Left ventricle myocardium superior (tissue), 1 donor: ENCODE measurements around the gene NOS1AP. TPM values are rescaled to one million over a fixed set of nuclear protein-coding genes. Genes with fewer than 3 reads are reported as not detected.

ENCODE experiments used
- ATAC-seq: fragments of 200-7000 bp; cut with Tn5 transposase; one replicate; pipeline ENCODE4 v1.9.1; 2020; ENCODE audit warnings: mild to moderate bottlenecking, moderate library complexity
- DNase-seq: peaks from one replicate; pipeline ENCODE4 v3.0.0-alpha.2; 2020
- intact Hi-C: fragments of 100-400 bp; cut with micrococcal nuclease; formaldehyde crosslinking; loops from one replicate; pipeline ENCODE4 v1.11.0; 2022
- total RNA-seq: library from RNA; stranded (reverse); fragmentation: NEBNext Ultra II Directional; extraction: Animal tissue kit (Norgen Biotek cat#: 25700); gene quantifications from one replicate; pipeline ENCODE4 v1.2.1, GENCODE V29; 2021
- donor health status: DM: no; HTN: yes; CAD: no; lungs with severe emphysema.

Gene NOS1AP
- total RNA-seq, 1 donor from 2014 or later = 5.0 TPM

GRCh38 chr1:162130308-162130707 is 60.8 kb downstream of the NOS1AP start:
- ATAC-seq (peak; percentile 64), DNase-seq (no peak)
- intact Hi-C loops = no loop called here

- ATAC-seq (peak; percentile 58), DNase-seq (no peak)
- intact Hi-C loops = no loop called here
Observed at GRCh38 chr1:162131400-162132321, 62.2 kb downstream of the NOS1AP start.

GRCh38 chr1:162133566-162133965 is 64.1 kb downstream of the NOS1AP start:
- peak; percentile 36 for ATAC-seq
- intact Hi-C loops = no loop called here
- DNase-seq = no peak

- ATAC-seq = no peak
- intact Hi-C loops = no loop called here
- no peak for DNase-seq
Observed at GRCh38 chr1:162134646-162135045, 65.2 kb downstream of the NOS1AP start.

- intact Hi-C loops = no loop called here
- ATAC-seq (no peak), DNase-seq (no peak)
Observed at GRCh38 chr1:162135271-162135775, 65.8 kb downstream of the NOS1AP start.

- no peak for ATAC-seq
- intact Hi-C loops = no loop called here
- no peak for DNase-seq
Observed at GRCh38 chr1:162136760-162137159, 67.3 kb downstream of the NOS1AP start.

GRCh38 chr1:162137179-162137960 is 67.9 kb downstream of the NOS1AP start:
- DNase-seq = no peak
- no peak for ATAC-seq
- intact Hi-C loops = no loop called here

GRCh38 chr1:162138112-162138511 is 68.6 kb downstream of the NOS1AP start:
- ATAC-seq (no peak), DNase-seq (no peak)
- intact Hi-C loops = no loop called here

GRCh38 chr1:162138599-162139181 is 69.2 kb downstream of the NOS1AP start:
- DNase-seq (no peak), ATAC-seq (no peak)
- intact Hi-C loops = no loop called here

- no peak for DNase-seq
- no peak for ATAC-seq
- intact Hi-C loops = no loop called here
Observed at GRCh38 chr1:162139211-162139610, 69.7 kb downstream of the NOS1AP start.

GRCh38 chr1:162141281-162142054 is 72.0 kb downstream of the NOS1AP start:
- no peak for ATAC-seq
- intact Hi-C loops = no loop called here
- DNase-seq = no peak

GRCh38 chr1:162142968-162143367 is 73.5 kb downstream of the NOS1AP start:
- no peak for DNase-seq
- intact Hi-C loops = no loop called here
- ATAC-seq = no peak

- no peak for ATAC-seq
- DNase-seq = no peak
- intact Hi-C loops = no loop called here
Observed at GRCh38 chr1:162144268-162144667, 74.8 kb downstream of the NOS1AP start.

GRCh38 chr1:162144853-162145252 is 75.4 kb downstream of the NOS1AP start:
- ATAC-seq = no peak
- no peak for DNase-seq
- intact Hi-C loops = no loop called here

- no peak for ATAC-seq
Observed at GRCh38 chr1:162145280-162145965, 75.9 kb downstream of the NOS1AP start.

GRCh38 chr1:162145966-162146696 is 76.6 kb downstream of the NOS1AP start:
- peak; percentile 74 for ATAC-seq
- intact Hi-C loops = no loop called here
- DNase-seq = no peak

More at GRCh38 chr1:162145280-162145965, 75.9 kb downstream of the NOS1AP start:
- no peak for DNase-seq
- intact Hi-C loops = no loop called here

- intact Hi-C loops = no loop called here
- ATAC-seq = no peak
- DNase-seq = no peak
Observed at GRCh38 chr1:162147760-162148159, 78.3 kb downstream of the NOS1AP start.

GRCh38 chr1:162150112-162150511 is 80.6 kb downstream of the NOS1AP start:
- ATAC-seq (no peak), DNase-seq (no peak)
- intact Hi-C loops = no loop called here
